ENCODE data around the gene IL18R1. TPM values are rescaled to one million over a fixed set of nuclear protein-coding genes. Genes with fewer than 3 reads are reported as not detected.
A peak's percentile ranks its signal among the peaks of the same experiment; 100 is the strongest.

The IL18R1 gene
- total RNA-seq, 4 donors from 2014 or later = 1.7 to 9.4 (median 3.0) TPM

DNA sequence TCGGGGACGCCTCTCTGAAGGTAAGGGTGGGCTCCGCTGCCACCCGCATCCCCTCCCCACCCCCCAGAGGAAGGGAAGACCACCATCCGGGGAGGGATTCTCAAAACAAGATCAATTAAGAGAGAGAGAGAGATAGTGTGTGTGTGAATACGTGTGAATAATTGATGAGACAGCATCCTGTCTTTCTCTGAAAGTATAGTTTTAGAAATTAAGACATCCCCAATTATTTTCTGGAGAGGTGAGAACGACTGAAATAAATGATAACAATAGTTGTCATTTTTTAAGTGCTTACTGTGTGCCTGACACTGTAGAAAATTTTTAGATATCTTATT is 751 bp downstream of the IL18R1 start:
- Histone ChIP-seq H3K36me3 (no peaks in the 10 kb centered on the region), H3K27ac (peak overlapping the region in 2 of 3 donors; percentile 70), H3K4me3 (replicated peaks in 1 of 3) (peak overlapping the region; percentile 50 to 93 (median 53)), H3K4me1 (peaks cover 3 to 5% of the 10 kb centered on the region in 2 donors), H3K9me3 (no peaks in the 10 kb centered on the region), H3K27me3 (no peaks in the 10 kb centered on the region)
- WGBS, 2 donors = 23 to 24% methylated on average over 7 of the region's 7 CpGs
- intact Hi-C loops (cut with DNase I) = loop anchor here (10.0 kb wide), 1 partner anchor 342 kb away; no protein-coding TSS in a partner anchor
- TF ChIP-seq POLR2A (IDR thresholded peaks at IDR 0.05) (no peak), CTCF (IDR thresholded peaks at IDR 0.05) (no peak)
- no peak for DNase-seq

DNA sequence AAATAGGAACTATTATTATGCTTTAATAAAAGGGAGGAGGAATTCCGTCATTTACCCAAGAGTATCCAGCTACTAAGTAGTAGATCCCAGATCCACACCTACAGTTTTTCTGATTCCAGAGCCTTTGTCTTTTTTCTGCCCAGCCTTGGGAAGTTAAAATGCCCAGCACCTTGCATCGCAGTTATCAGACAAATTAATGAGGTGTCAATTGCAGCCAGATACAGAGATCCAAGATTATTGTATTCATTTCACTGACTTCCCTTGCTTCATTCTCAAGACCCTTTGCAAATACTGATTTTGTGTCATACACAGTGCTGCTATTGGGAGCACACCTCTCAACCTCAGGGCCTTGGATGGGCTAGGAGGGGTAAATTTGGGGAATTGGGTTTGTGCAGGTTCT is 1.1 kb downstream of the IL18R1 start:
- no peak overlapping the region for H3K27ac ChIP-seq
- H3K4me3 ChIP-seq (replicated peaks in 1 of 3) = no peak overlapping the region

DNA sequence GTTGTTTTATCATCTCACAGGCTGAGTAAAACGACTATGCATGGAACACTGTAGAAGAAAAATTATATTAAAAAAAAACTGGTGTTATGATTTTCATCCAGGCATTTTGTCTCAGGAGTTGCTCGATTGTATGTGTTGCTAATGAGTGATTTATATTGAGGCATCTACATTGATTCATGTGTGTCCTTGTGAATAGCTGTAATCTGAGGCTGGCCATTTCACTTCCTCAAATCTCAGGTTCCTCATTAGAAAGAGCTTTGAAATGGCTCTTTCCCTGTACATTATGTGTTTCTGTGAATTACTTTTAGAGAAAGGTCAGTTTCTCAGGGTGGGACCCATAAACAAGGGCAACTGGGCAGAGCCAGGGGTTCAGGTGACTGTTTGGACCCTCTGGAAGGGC is 2.3 kb downstream of the IL18R1 start:
- H3K36me3 ChIP-seq = no peaks in the 10 kb centered on the region
- intact Hi-C loops (cut with DNase I) = loop anchor here (10.0 kb wide), 1 partner anchor 343 kb away; no protein-coding TSS in a partner anchor
- no peak for TF ChIP-seq POLR2A (IDR thresholded peaks at IDR 0.05)
- TF ChIP-seq CTCF (IDR thresholded peaks at IDR 0.05) = no peak
- H3K4me1 ChIP-seq = peaks cover 3 to 5% of the 10 kb centered on the region in 2 donors
- 71 to 81% methylated on average over 2 of the region's 2 CpGs for WGBS, 2 donors
- DNase-seq = no peak
- no peak overlapping the region for H3K4me3 ChIP-seq (replicated peaks in 1 of 3)
- H3K27ac ChIP-seq = no peak overlapping the region
- H3K27me3 ChIP-seq = no peaks in the 10 kb centered on the region
- no peaks in the 10 kb centered on the region for H3K9me3 ChIP-seq

More for the DNA sequence above, 1.1 kb downstream of the IL18R1 start:
- TF ChIP-seq POLR2A (IDR thresholded peaks at IDR 0.05) = no peak
- no peak for TF ChIP-seq CTCF (IDR thresholded peaks at IDR 0.05)
- no peak for DNase-seq
- H3K36me3 ChIP-seq = no peaks in the 10 kb centered on the region
- intact Hi-C loops (cut with DNase I) = loop anchor here (10.0 kb wide), 1 partner anchor 342 kb away; no protein-coding TSS in a partner anchor
- 85% methylated on average over 2 of the region's 2 CpGs for WGBS, 2 donors
- H3K9me3 ChIP-seq = no peaks in the 10 kb centered on the region
- no peaks in the 10 kb centered on the region for H3K27me3 ChIP-seq
- H3K4me1 ChIP-seq = peaks cover 3 to 5% of the 10 kb centered on the region in 2 donors

DNA sequence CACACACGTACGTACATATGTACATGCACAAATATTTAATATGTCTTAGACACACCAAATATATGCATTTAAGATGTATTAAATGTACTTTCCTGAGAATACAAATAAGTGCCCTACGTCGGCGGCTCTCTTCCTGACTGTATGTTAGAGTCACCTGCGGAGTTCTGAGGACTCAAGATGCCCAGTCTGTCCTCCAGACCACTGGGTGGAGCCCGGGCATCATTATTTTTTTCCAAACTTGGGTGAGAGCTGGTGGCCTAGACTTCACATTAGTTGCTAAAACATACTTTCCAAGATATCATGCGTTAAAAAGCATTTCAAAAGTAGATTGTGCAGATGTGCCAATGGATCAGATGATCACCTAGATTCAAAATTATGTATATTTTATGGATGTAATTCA is 2.9 kb downstream of the IL18R1 start:
- TF ChIP-seq CTCF (IDR thresholded peaks at IDR 0.05) = no peak
- no peak for TF ChIP-seq POLR2A (IDR thresholded peaks at IDR 0.05)
- Histone ChIP-seq H3K9me3 (no peaks in the 10 kb centered on the region), H3K27me3 (no peaks in the 10 kb centered on the region), H3K27ac (no peak overlapping the region), H3K36me3 (no peaks in the 10 kb centered on the region), H3K4me3 (replicated peaks in 1 of 3) (no peak overlapping the region), H3K4me1 (peaks cover 3 to 5% of the 10 kb centered on the region in 2 donors)
- intact Hi-C loops (cut with DNase I) = loop anchor here (10.0 kb wide), 1 partner anchor 344 kb away; no protein-coding TSS in a partner anchor
- no peak for DNase-seq
- 93 to 95% methylated on average over 8 of the region's 8 CpGs for WGBS, 2 donors

- no peak overlapping the region for H3K27ac ChIP-seq
- no peaks in the 10 kb centered on the region for H3K9me3 ChIP-seq
- 91 to 93% methylated on average over 3 of the region's 3 CpGs for WGBS, 2 donors
- no peak for DNase-seq
- H3K36me3 ChIP-seq = no peaks in the 10 kb centered on the region
- no peaks in the 10 kb centered on the region for H3K27me3 ChIP-seq
- H3K4me3 ChIP-seq (replicated peaks in 1 of 3) = no peak overlapping the region
- peaks cover 3 to 5% of the 10 kb centered on the region in 2 donors for H3K4me1 ChIP-seq
- TF ChIP-seq CTCF (IDR thresholded peaks at IDR 0.05) (no peak), POLR2A (IDR thresholded peaks at IDR 0.05) (no peak)
- intact Hi-C loops (cut with DNase I) = loop anchor here (10.0 kb wide), 1 partner anchor 345 kb away; no protein-coding TSS in a partner anchor
Observed at GRCh38 chr2:102359527-102359926, 3.9 kb downstream of the IL18R1 start.
